Measurements from ENCODE around the gene PLCB4. TPM values are rescaled to one million over a fixed set of nuclear protein-coding genes. Genes with fewer than 3 reads are reported as not detected.

Gene PLCB4
- total RNA-seq, 1 donor from 2014 or later = 21.2 TPM

- Mint-ChIP-seq H3K4me1 (ENCODE audit: unreplicated experiment) (peaks cover 20% of the 10 kb centered on the region), H3K27ac (no peak overlapping the region), H3K4me3 (no peak overlapping the region), H3K27me3 (no peaks in the 10 kb centered on the region), H3K9me3 (peaks cover 4% of the 10 kb centered on the region), H3K36me3 (peaks cover 6% of the 10 kb centered on the region)
- no peak for DNase-seq (ENCODE audit: extremely low spot score, unreplicated experiment)
- TF ChIP-seq CTCF (conservative IDR thresholded peaks at IDR 0.05) = no peak
Observed at GRCh38 chr20:9279918-9280401, 211.1 kb downstream of the PLCB4 start.

- Mint-ChIP-seq H3K4me1 (ENCODE audit: unreplicated experiment) (peaks cover 20% of the 10 kb centered on the region), H3K9me3 (peaks cover 3% of the 10 kb centered on the region), H3K36me3 (peaks cover 5% of the 10 kb centered on the region), H3K27me3 (no peaks in the 10 kb centered on the region), H3K27ac (no peak overlapping the region), H3K4me3 (peak overlapping the region; percentile 29)
- DNase-seq (ENCODE audit: extremely low spot score, unreplicated experiment) = no peak
- no peak for TF ChIP-seq CTCF (conservative IDR thresholded peaks at IDR 0.05)
Observed at GRCh38 chr20:9280666-9281065, 211.8 kb downstream of the PLCB4 start.

- TF ChIP-seq CTCF (conservative IDR thresholded peaks at IDR 0.05) = no peak
- DNase-seq (ENCODE audit: extremely low spot score, unreplicated experiment) = no peak
- H3K27me3 Mint-ChIP-seq = no peaks in the 10 kb centered on the region
- H3K27ac Mint-ChIP-seq = no peak overlapping the region
- H3K36me3 Mint-ChIP-seq = peaks cover 3% of the 10 kb centered on the region
- no peaks in the 10 kb centered on the region for H3K9me3 Mint-ChIP-seq
- H3K4me1 Mint-ChIP-seq (ENCODE audit: unreplicated experiment) = peaks cover 20% of the 10 kb centered on the region
- H3K4me3 Mint-ChIP-seq = no peak overlapping the region
Observed at GRCh38 chr20:9281803-9282202, 212.9 kb downstream of the PLCB4 start.

DNA sequence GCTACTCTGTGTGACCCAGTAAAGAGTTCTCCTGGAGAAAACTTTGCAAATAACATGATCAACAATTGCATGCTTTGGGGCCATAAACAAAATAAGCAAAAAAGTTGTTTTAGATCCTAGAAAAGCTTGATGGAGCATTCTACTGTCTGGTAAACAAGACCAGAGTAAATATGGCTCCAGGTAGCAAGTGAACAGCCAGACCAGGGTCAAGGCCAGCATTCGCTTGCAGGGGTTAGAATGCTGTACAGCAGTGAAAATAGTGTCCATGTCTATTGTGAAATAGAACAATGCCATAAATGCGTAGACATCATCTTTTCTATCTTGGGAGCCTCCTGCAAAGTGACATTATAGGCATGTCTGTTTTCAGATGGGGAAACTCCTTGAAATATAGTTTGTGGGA, 216.7 kb downstream of the PLCB4 start:
- no peaks in the 10 kb centered on the region for H3K27me3 Mint-ChIP-seq
- H3K9me3 Mint-ChIP-seq = peaks cover 4% of the 10 kb centered on the region
- H3K4me1 Mint-ChIP-seq (ENCODE audit: unreplicated experiment) = peaks cover 15% of the 10 kb centered on the region
- H3K36me3 Mint-ChIP-seq = peaks cover 10% of the 10 kb centered on the region
- no peak overlapping the region for H3K27ac Mint-ChIP-seq
- TF ChIP-seq CTCF (conservative IDR thresholded peaks at IDR 0.05) = no peak
- H3K4me3 Mint-ChIP-seq = no peak overlapping the region
- no peak for DNase-seq (ENCODE audit: extremely low spot score, unreplicated experiment)

GRCh38 chr20:9286501-9287461, 217.9 kb downstream of the PLCB4 start:
- Mint-ChIP-seq H3K36me3 (peaks cover 10% of the 10 kb centered on the region), H3K4me3 (no peak overlapping the region), H3K27me3 (no peaks in the 10 kb centered on the region), H3K9me3 (peaks cover 4% of the 10 kb centered on the region), H3K27ac (no peak overlapping the region), H3K4me1 (ENCODE audit: unreplicated experiment) (peaks cover 13% of the 10 kb centered on the region)
- TF ChIP-seq CTCF (conservative IDR thresholded peaks at IDR 0.05) = no peak
- DNase-seq (ENCODE audit: extremely low spot score, unreplicated experiment) = no peak

All from type B pancreatic cell (in vitro differentiated cells).